ENCODE data around the gene ASCC1.
A peak's percentile ranks its signal among the peaks of the same experiment; 100 is the strongest.

Gene ASCC1

GRCh38 chr10:72062382-72062781 lies 153.7 kb downstream of the ASCC1 start:
- Mint-ChIP-seq H3K27ac (peak overlapping the region in 1 of 2 donors; percentile 89), H3K4me1 (peaks cover 69% of the 10 kb centered on the region), H3K27me3 (no peaks in the 10 kb centered on the region), H3K9me3 (no peaks in the 10 kb centered on the region), H3K4me3 (no peak overlapping the region)
- ATAC-seq (no peak), DNase-seq (no peak)

- H3K27ac Mint-ChIP-seq = peak overlapping the region in 1 of 2 donors; percentile 85
- H3K4me3 Mint-ChIP-seq = no peak overlapping the region
- H3K27me3 Mint-ChIP-seq = no peaks in the 10 kb centered on the region
- DNase-seq (no peak), ATAC-seq (no peak)
- H3K4me1 Mint-ChIP-seq = peaks cover 69% of the 10 kb centered on the region
- no peaks in the 10 kb centered on the region for H3K9me3 Mint-ChIP-seq
Observed at GRCh38 chr10:72061930-72062329, 154.1 kb downstream of the ASCC1 start.

- Mint-ChIP-seq H3K9me3 (no peaks in the 10 kb centered on the region), H3K4me3 (no peak overlapping the region), H3K4me1 (peaks cover 69% of the 10 kb centered on the region), H3K27me3 (no peaks in the 10 kb centered on the region), H3K27ac (peak overlapping the region in 1 of 2 donors; percentile 85)
- peak; percentile 3 for ATAC-seq
- DNase-seq = no peak
Observed at GRCh38 chr10:72061491-72061890, 154.6 kb downstream of the ASCC1 start.

GRCh38 chr10:72059843-72060822 lies 155.9 kb downstream of the ASCC1 start:
- peak; percentile 7 for ATAC-seq

GRCh38 chr10:72058989-72059842 lies 156.9 kb downstream of the ASCC1 start:
- peaks cover 78% of the 10 kb centered on the region for H3K4me1 Mint-ChIP-seq
- no peaks in the 10 kb centered on the region for H3K27me3 Mint-ChIP-seq
- peak overlapping the region; percentile 66 to 77 for H3K27ac Mint-ChIP-seq
- peak; percentile 32 for ATAC-seq
- H3K9me3 Mint-ChIP-seq = no peaks in the 10 kb centered on the region
- H3K4me3 Mint-ChIP-seq = peak overlapping the region in 1 of 2 donors; percentile 50
- no peak for DNase-seq

More at GRCh38 chr10:72059843-72060822, 155.9 kb downstream of the ASCC1 start:
- Mint-ChIP-seq H3K27ac (peak overlapping the region; percentile 43 to 66), H3K9me3 (no peaks in the 10 kb centered on the region), H3K4me3 (peak overlapping the region in 1 of 2 donors; percentile 50), H3K27me3 (no peaks in the 10 kb centered on the region), H3K4me1 (peaks cover 75% of the 10 kb centered on the region)
- no peak for DNase-seq

GRCh38 chr10:72058347-72058898 lies 157.7 kb downstream of the ASCC1 start:
- Mint-ChIP-seq H3K27me3 (no peaks in the 10 kb centered on the region), H3K4me3 (no peak overlapping the region), H3K4me1 (peaks cover 73% of the 10 kb centered on the region), H3K27ac (peak overlapping the region; percentile 9 to 77), H3K9me3 (no peaks in the 10 kb centered on the region)
- no peak for DNase-seq
- ATAC-seq = no peak

GRCh38 chr10:72056932-72057751 lies 158.9 kb downstream of the ASCC1 start:
- no peak for DNase-seq
- Mint-ChIP-seq H3K9me3 (no peaks in the 10 kb centered on the region), H3K4me1 (peaks cover 66% of the 10 kb centered on the region), H3K27ac (peak overlapping the region in 1 of 2 donors; percentile 38), H3K27me3 (no peaks in the 10 kb centered on the region), H3K4me3 (no peak overlapping the region)
- no peak for ATAC-seq

GRCh38 chr10:72056113-72056512 lies 160.0 kb downstream of the ASCC1 start:
- DNase-seq (no peak), ATAC-seq (no peak)
- Mint-ChIP-seq H3K9me3 (no peaks in the 10 kb centered on the region), H3K27me3 (no peaks in the 10 kb centered on the region), H3K27ac (peak overlapping the region in 1 of 2 donors; percentile 46), H3K4me1 (peaks cover 56% of the 10 kb centered on the region), H3K4me3 (no peak overlapping the region)

GRCh38 chr10:72053690-72054089 lies 162.4 kb downstream of the ASCC1 start:
- Mint-ChIP-seq H3K9me3 (peaks cover 0 to 9% of the 10 kb centered on the region in 2 donors), H3K4me1 (peaks cover 54% of the 10 kb centered on the region), H3K27me3 (no peaks in the 10 kb centered on the region), H3K4me3 (no peak overlapping the region), H3K27ac (peak overlapping the region in 1 of 2 donors; percentile 46)
- DNase-seq (no peak), ATAC-seq (no peak)

- H3K4me1 Mint-ChIP-seq = peaks cover 50% of the 10 kb centered on the region
- ATAC-seq = no peak
- H3K4me3 Mint-ChIP-seq = no peak overlapping the region
- DNase-seq = no peak
- H3K27ac Mint-ChIP-seq = no peak overlapping the region
- H3K9me3 Mint-ChIP-seq = peaks cover 0 to 9% of the 10 kb centered on the region in 2 donors
- H3K27me3 Mint-ChIP-seq = no peaks in the 10 kb centered on the region
Observed at GRCh38 chr10:72050873-72051272, 165.2 kb downstream of the ASCC1 start.

- Mint-ChIP-seq H3K27ac (no peak overlapping the region), H3K4me1 (peaks cover 48% of the 10 kb centered on the region), H3K9me3 (peaks cover 0 to 9% of the 10 kb centered on the region in 2 donors), H3K27me3 (no peaks in the 10 kb centered on the region), H3K4me3 (no peak overlapping the region)
- DNase-seq (no peak), ATAC-seq (no peak)
Observed at GRCh38 chr10:72049969-72050781, 165.9 kb downstream of the ASCC1 start.

GRCh38 chr10:72049472-72049871 lies 166.6 kb downstream of the ASCC1 start:
- Mint-ChIP-seq H3K27ac (no peak overlapping the region), H3K4me1 (peaks cover 42% of the 10 kb centered on the region), H3K4me3 (no peak overlapping the region), H3K9me3 (peaks cover 0 to 9% of the 10 kb centered on the region in 2 donors), H3K27me3 (no peaks in the 10 kb centered on the region)
- no peak for ATAC-seq
- no peak for DNase-seq

- ATAC-seq (peak; percentile 97), DNase-seq (peak; percentile 84 to 88)
- Mint-ChIP-seq H3K4me1 (peaks cover 40% of the 10 kb centered on the region), H3K4me3 (no peak overlapping the region), H3K27ac (peak overlapping the region; percentile 1 to 26), H3K27me3 (no peaks in the 10 kb centered on the region), H3K9me3 (peaks cover 0 to 9% of the 10 kb centered on the region in 2 donors)
Observed at GRCh38 chr10:72048450-72049124, 167.5 kb downstream of the ASCC1 start.
